GM10266 (cell line): ENCODE measurements around the gene UPF3B.
A peak's percentile ranks its signal among the peaks of the same experiment; 100 is the strongest.
"Not testable (repeated sequence)": the region's sequence is repeated elsewhere in the genome, so short reads cannot be mapped to it uniquely, and the experiment has no call there.

Experiments
- DNase-seq: peaks from one replicate; pipeline ENCODE4 v3.0.0; 2012; ENCODE audit errors: extremely low spot score
- TF ChIP-seq, protein P1 (sequence below): IDR thresholded peaks from 2 replicates; pipeline ENCODE4 v1.5.1; 2012; ENCODE audit warnings: mild to moderate bottlenecking, low read depth; ENCODE audit not compliant: control insufficient read depth, insufficient read depth; ENCODE audit errors: missing control alignments

UPF3B gene

GRCh38 chrX:119852382-119853353, at the start of gene UPF3B:
UPF3B (minus strand) TSS chrX:119852963; CDS start chrX:119852928, 35 bp downstream.
- TF ChIP-seq, protein P1, sequence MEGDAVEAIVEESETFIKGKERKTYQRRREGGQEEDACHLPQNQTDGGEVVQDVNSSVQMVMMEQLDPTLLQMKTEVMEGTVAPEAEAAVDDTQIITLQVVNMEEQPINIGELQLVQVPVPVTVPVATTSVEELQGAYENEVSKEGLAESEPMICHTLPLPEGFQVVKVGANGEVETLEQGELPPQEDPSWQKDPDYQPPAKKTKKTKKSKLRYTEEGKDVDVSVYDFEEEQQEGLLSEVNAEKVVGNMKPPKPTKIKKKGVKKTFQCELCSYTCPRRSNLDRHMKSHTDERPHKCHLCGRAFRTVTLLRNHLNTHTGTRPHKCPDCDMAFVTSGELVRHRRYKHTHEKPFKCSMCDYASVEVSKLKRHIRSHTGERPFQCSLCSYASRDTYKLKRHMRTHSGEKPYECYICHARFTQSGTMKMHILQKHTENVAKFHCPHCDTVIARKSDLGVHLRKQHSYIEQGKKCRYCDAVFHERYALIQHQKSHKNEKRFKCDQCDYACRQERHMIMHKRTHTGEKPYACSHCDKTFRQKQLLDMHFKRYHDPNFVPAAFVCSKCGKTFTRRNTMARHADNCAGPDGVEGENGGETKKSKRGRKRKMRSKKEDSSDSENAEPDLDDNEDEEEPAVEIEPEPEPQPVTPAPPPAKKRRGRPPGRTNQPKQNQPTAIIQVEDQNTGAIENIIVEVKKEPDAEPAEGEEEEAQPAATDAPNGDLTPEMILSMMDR, result no peak

DNA sequence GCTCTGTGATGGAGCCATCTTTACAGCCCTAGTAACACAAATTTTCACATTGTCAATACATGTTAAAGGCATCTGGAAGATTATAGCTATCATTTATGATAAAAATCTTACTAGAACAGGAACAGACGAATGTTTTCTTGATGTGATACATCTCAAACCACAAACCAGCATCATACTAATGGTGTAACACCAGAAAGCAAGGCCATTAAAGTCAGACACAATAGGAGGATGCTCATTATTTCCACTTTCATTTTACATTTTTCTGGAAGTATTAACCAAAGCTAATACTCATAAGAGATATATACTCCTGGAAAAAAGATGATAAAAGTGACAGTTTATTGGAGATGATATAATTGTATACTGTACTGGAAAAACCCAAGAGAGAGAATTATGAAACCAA, 48.2 kb upstream of the UPF3B start:
- DNase-seq, result no peak
- TF ChIP-seq, protein P1, result no peak

More at GRCh38 chrX:119852382-119853353, at the start of gene UPF3B:
- DNase-seq, result peak; percentile 85

DNA sequence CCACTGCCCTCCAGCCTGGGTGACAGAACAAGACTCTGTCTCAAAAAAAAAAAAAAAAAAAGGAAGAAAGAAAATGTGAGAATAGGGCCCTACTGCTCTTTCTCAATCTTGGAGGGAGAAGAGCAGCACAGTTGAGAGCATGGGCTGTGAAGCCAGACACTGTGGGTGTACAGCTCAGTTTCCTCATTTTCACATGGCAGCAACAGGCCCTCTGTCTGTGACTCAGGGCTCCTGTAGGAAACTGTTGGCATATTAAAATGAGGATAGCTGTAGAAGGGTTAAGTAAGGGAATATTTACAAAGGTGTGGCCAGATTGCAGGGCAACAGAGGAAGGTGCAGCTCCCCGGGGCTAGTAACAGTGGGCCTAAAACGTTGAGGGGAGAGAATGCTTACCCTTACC, 46.4 kb upstream of the UPF3B start:
- TF ChIP-seq, protein P1, result no peak
- no peak for DNase-seq

DNA sequence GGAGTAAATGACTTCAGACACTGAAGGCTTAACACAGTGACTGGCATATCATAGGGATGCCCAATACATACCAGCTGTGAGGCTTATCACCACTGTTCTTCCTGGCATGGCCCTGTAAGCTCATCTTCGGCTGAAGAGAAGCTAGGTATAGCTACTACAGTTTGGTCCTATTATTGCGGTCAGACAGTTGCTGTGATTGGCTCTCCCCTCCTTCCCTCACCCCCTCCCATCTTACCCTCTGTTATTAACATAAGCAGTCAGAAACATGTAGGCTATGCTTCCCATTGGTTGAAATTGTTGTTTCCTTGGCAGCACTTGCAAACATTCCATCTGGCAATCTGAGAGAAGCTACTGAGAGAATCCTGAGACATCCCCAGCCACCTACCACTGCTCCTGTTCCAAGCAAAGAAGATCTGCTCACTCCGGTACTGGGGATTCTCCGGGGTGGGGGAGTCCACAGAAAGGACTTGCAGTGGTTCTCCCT, 43.1 kb upstream of the UPF3B start, which contains the start of gene AKAP14:
AKAP14 (plus strand) TSS at position 51 of the 484 bp plus-strand sequence. CDS start 7,331 bp downstream, outside the sequence.
- no peak for DNase-seq
- TF ChIP-seq, protein P1, result no peak

GRCh38 chrX:119891961-119892692, 39.4 kb upstream of the UPF3B start:
- DNase-seq, result not testable (repeated sequence)

DNA sequence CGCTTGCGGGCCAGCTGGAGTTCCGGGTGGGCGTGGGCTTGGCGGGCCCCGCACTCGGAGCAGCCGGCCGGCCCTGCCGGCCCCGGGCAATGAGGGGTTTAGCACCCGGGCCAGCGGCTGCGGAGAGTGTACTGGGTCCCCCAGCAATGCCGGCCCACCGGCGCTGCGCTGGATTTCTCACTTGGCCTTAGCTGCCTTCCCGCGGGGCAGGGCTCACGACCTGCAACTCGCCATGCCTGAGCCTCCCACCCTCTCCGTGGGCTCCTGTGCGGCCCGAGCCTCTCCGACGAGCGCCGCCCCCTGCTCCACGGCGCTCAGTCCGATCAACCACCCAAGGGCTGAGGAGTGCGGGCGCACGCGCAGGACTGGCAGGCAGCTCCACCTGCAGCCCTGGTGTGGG, 37.9 kb upstream of the UPF3B start:
- not testable (repeated sequence) for DNase-seq

DNA sequence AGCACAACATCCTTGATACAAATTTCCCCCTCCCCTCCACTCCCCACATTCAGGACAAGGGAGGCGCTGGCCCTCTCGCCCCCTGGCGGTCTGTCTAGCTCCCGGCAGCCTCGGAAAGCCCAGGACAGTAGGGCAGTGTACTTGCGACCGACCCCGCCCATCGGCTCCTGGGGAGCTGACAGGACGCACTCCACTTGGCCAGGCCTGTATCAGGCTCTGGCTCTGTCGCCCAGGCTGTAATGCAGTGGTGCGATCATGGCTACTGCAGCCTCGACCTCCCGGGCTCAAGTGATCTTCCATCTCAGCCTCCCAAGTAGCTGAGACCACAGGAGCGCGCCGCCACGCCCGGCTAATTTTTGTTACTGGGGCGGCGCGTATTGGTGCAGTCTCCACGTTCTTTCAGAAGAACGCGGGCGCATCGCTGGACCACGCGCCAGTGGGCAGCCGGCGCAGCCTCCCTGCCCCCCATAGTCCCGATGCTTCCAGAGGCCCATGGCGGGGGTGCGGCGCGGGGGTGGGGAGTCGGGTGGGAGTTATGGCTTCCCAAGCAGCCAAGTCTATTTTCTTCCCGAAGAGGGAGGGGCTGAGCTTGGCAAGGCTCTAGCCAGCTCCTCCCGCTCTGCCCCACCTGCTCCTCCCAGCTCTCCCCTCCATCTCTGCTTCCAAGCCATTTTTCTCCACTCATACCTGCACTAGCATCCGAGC, 35.1 kb upstream of the UPF3B start:
- TF ChIP-seq, protein P1, result peak; percentile 67

More for the DNA sequence above, 35.1 kb upstream of the UPF3B start:
- peak; percentile 71 for DNase-seq
